Measurements from ENCODE around the gene HOMER3. TPM values are rescaled to one million over a fixed set of nuclear protein-coding genes. Genes with fewer than 3 reads are reported as not detected.

Gene HOMER3
- total and polyA plus RNA-seq, 2 of the 13 experiments (the other 11 are each of a cell fraction or from before 2014, with no cell fraction given), result 21.3 to 27.3 TPM

GRCh38 chr19:18982669-18983068 is 41.7 kb upstream of the HOMER3 start:
- H3K79me2 ChIP-seq (ENCODE audit: insufficient read depth, low read length), result no peaks in the 10 kb centered on the region
- no peaks in the 10 kb centered on the region for H3K36me3 ChIP-seq (replicated peaks in 1 of 2; ENCODE audit: control insufficient read depth in 1 of 2, insufficient read depth in 2 of 2, low read length in 2 of 2)
- peaks cover 26% of the 10 kb centered on the region for H3K4me1 ChIP-seq (ENCODE audit: insufficient read depth, low read length)
- H3K9ac ChIP-seq (ENCODE audit: insufficient read depth, low read depth, low read length), result no peak overlapping the region
- H3K9me3 ChIP-seq (ENCODE audit: low read length), result no peaks in the 10 kb centered on the region
- DNase-seq (ENCODE audit: low spot score), result no peak
- H3K27me3 ChIP-seq (ENCODE audit: control insufficient read depth in 1 of 2, insufficient read depth in 2 of 2, low read length in 2 of 2), result peaks cover 0 to 34% of the 10 kb centered on the region in 2 experiments; a peak in 3 of 5 replicates
- intact Hi-C loops (cut with micrococcal nuclease; ENCODE audit: unreplicated experiment) (no loop called here), in situ Hi-C loops (cut with HindIII; ENCODE audit: extremely low pct_ligation_motif_present, low pct_unique_long_range_greater_than_20kb) (loop anchor here (10.0 kb wide), 2 partner anchors 58 to 88 kb away; partner anchors contain the start of gene CERS1)
- ATAC-seq, result no peak
- no peak overlapping the region for H3K27ac ChIP-seq (ENCODE audit: extremely low read length, insufficient read depth, low read length)
- H2AFZ ChIP-seq (ENCODE audit: low read length), result no peak overlapping the region
- TF ChIP-seq, protein P1, sequence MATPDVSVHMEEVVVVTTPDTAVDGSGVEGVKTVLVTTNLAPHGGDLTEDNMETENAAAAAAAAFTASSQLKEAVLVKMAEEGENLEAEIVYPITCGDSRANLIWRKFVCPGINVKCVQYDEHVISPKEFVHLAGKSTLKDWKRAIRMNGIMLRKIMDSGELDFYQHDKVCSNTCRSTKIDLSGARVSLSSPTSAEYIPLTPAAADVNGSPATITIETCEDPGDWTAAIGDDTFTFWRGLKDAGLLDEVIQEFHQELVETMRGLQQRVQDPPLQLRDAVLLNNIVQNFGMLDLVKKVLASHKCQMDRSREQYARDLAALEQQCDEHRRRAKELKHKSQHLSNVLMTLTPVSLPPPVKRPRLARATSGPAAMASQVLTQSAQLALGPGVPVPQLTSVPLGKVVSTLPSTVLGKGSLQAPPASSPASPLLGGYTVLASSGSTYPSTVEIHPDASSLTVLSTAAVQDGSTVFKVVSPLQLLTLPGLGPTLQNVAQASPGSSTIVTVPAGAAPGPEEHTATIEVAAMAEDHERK (CRISPR knock-in tag; IDR thresholded peaks at IDR 0.05; ENCODE audit: low read depth), result no peak
- peak; percentile 99 for TF ChIP-seq ZNF329 (CRISPR knock-in tag; IDR thresholded peaks at IDR 0.05; ENCODE audit: low read depth)
- FAIRE-seq, result no peak
- WGBS (ENCODE audit: low lambda C conversion rate), result 0% methylated on average over 2 of the region's 2 CpGs
- H3K4me2 ChIP-seq (ENCODE audit: low read depth, low read length), result no peak overlapping the region
- ChIA-PET POLR2A (interaction anchor here (1.1 kb wide), 1 partner anchor 63 kb away, joined by 3 read pairs; the partner anchor contains the start of gene DDX49), CTCF (ENCODE audit: low intra/inter-chr PET ratio, low total read pairs) (no interaction called here)
- H4K20me1 ChIP-seq (ENCODE audit: insufficient read depth, low read length), result no peaks in the 10 kb centered on the region
- H3K4me3 ChIP-seq (replicated peaks in 1 of 3; ENCODE audit: insufficient read depth in 1 of 3, low read depth in 2 of 3, low read length in 3 of 3), result no peak overlapping the region
- no TSS peak for BruUV-seq (replicated peaks)

DNA sequence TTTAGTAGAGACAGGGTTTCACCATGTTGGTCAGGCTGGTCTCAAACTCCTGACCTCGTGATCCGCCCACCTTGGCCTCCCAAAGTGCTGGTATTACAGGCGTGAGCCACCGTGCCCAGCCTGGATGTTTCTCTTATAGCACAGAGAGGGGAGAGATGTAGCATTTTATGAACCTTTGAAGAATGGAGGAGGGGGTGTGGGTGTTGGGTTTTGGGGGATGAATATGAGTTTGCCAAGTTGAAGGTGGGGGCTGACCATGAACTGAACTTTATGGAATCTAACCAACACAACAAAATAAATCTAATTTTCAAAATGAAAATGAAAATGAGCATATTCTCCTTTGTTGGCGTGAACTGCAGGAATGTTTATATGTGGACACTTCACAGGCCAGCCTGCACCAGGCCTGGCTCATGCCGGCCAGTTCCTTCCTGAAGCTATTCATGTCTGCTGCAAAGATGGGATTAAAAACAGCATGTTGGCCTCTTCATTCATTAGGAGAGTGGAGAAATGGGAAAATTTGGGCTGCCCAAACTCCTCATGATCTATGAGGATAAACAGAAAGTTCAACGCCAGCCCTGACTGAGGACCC is 39.5 kb upstream of the HOMER3 start:
- no peak overlapping the region for H3K4me3 ChIP-seq (replicated peaks in 1 of 3; ENCODE audit: insufficient read depth in 1 of 3, low read depth in 2 of 3, low read length in 3 of 3)
- H3K27me3 ChIP-seq (ENCODE audit: control insufficient read depth in 1 of 2, insufficient read depth in 2 of 2, low read length in 2 of 2), result peaks cover 0 to 30% of the 10 kb centered on the region in 2 experiments; a peak in 3 of 5 replicates
- 42% methylated on average over 7 of the region's 7 CpGs for WGBS (ENCODE audit: low lambda C conversion rate)
- no peak overlapping the region for H3K9ac ChIP-seq (ENCODE audit: insufficient read depth, low read depth, low read length)
- no peaks in the 10 kb centered on the region for H4K20me1 ChIP-seq (ENCODE audit: insufficient read depth, low read length)
- FAIRE-seq (no peak), DNase-seq (ENCODE audit: low spot score) (no peak), ATAC-seq (no peak)
- H3K9me3 ChIP-seq (ENCODE audit: low read length), result no peaks in the 10 kb centered on the region
- H2AFZ ChIP-seq (ENCODE audit: low read length), result no peak overlapping the region
- ChIA-PET CTCF (ENCODE audit: low intra/inter-chr PET ratio, low total read pairs) (no interaction called here), POLR2A (no interaction called here)
- H3K79me2 ChIP-seq (ENCODE audit: insufficient read depth, low read length), result no peaks in the 10 kb centered on the region
- H3K4me1 ChIP-seq (ENCODE audit: insufficient read depth, low read length), result peaks cover 33% of the 10 kb centered on the region
- H3K4me2 ChIP-seq (ENCODE audit: low read depth, low read length), result no peak overlapping the region
- intact Hi-C loops (cut with micrococcal nuclease; ENCODE audit: unreplicated experiment) (no loop called here), in situ Hi-C loops (cut with HindIII; ENCODE audit: extremely low pct_ligation_motif_present, low pct_unique_long_range_greater_than_20kb) (loop anchor here (10.0 kb wide), 2 partner anchors 56 to 86 kb away; partner anchors contain the start of gene CERS1)
- TF ChIP-seq KDM3A (CRISPR knock-in tag; IDR thresholded peaks at IDR 0.05; ENCODE audit: low read depth), result no peak
- no peak for TF ChIP-seq ZSCAN31 (CRISPR knock-in tag; IDR thresholded peaks at IDR 0.05; ENCODE audit: low read depth)
- no peak for TF ChIP-seq NR2F1 (CRISPR knock-in tag; IDR thresholded peaks at IDR 0.05)
- no TSS peak for BruUV-seq (replicated peaks)
- no peak overlapping the region for H3K27ac ChIP-seq (ENCODE audit: extremely low read length, insufficient read depth, low read length)
- H3K36me3 ChIP-seq (replicated peaks in 1 of 2; ENCODE audit: control insufficient read depth in 1 of 2, insufficient read depth in 2 of 2, low read length in 2 of 2), result no peaks in the 10 kb centered on the region
